ENCODE results near the gene SPATS2L.

The SPATS2L gene

DNA sequence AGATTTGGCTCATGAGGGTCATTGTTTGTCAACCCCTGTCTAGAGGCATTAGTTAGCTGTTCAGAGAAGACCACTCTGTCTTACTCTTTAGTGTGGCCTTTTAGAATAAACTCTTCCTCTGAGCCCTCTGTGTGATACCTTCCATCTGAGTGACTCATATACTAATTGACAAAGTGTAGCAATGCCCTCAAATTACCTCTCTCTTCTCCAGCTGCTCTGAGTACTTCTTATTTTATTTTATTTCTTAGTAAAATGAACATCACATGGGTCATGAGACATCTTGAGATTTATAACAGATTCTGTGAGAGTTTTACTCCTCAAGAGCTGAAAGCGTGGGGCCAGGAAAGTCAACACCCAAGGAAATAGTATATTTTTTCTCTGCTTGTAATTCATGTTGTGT, 136.0 kb downstream of the SPATS2L start:
- no peak for DNase-seq

DNA sequence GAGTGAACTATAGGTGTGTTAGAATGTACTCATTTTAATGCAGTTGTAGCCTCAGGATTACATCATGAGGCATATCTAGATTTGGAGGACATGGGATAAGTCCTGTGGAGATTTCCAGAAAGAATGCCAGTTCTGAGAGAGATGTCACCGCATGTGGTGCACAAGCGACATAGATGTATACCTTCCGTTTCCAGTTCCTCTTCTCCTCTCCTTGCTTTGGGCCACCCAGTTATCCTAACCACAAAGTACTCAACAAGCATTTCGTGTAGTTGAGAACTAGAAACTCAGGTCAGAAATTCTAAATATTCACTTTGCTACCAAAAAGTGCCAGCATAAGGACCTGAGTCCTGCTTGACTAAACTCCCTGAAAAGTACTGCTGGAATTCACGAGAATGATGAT, 136.9 kb downstream of the SPATS2L start:
- DNase-seq: no peak

GRCh38 chr2:200443916-200444315, 137.4 kb downstream of the SPATS2L start:
- no peak for DNase-seq

GRCh38 chr2:200444530-200444929, 138.0 kb downstream of the SPATS2L start:
- DNase-seq: peak in 1 of 56 donors; percentile 20

- DNase-seq: no peak
Observed at GRCh38 chr2:200445284-200445683, 138.8 kb downstream of the SPATS2L start.

- no peak for DNase-seq
Observed at GRCh38 chr2:200446612-200447011, 140.1 kb downstream of the SPATS2L start.

DNA sequence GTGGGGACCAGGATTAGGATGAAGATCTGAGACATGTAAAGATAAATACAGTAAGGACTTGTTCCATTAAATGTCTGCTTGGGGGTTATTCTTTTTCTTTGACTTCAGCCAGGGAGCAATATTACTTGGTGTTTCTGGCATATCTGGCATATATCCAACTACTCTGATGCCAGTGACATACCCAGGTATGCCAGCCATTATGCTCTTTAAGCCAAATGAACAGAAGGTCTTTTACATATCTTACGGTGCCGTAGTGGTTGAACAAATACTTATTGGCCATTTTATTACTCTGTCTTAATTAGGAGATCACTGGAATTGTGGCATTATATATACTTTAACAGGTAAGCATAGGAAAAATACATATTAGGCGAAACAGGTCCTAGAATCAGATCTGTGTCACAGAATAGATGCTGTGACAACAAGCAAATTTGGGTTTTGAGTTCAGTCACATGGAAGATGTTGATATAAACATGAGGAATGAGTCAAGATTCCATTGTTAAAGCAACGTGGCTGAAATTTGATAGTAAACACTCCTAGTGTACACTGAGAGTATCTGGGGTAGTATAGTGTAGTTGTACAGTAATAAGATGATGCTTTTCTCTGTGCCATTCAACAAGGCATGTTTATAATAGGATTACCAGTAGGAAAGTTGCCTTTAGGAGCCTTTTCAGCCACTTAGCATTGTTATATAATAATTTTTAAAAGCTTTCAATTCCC, 140.8 kb downstream of the SPATS2L start:
- DNase-seq: no peak

GRCh38 chr2:200448455-200448854, 142.0 kb downstream of the SPATS2L start:
- DNase-seq: no peak

DNA sequence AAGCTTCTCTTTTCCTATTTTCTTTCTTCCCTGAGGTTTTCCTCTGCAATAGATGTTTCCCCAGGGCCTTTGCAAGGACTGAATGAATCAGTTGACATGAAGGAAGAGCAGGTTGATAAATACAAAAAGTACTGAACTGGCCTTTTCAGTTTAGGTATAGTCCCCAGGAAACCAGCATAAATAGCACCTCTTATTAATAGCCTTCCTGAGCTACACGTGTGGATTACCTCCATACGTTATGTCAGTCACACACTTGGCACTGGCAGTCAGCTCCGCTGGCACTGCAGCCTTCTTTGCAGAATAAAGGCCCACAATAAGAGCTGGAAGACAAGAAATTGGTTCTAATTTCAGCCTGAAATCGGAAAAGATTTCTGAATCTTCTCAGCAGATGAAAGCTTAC, 142.7 kb downstream of the SPATS2L start:
- no peak for DNase-seq

- DNase-seq: no peak
Observed at GRCh38 chr2:200450288-200450687, 143.8 kb downstream of the SPATS2L start.

DNA sequence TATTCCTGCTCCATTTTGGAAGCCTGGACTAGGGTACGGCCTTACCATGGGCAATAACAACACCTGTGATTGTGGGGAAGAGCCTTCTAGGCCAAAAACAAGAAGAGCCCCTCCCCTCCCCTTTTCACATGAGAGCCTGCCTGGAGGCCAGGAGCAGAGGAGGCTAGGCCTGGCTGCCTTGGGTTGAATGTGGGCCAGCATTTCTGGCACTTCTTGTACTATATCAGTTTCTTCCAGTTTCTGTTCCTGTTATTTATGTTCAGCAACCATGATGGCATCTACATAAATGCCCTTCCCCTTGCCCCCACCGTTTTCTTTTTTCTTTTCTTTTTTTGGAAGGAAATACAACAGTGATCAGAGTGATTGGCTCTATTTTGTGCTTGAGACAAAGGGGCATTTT, 145.0 kb downstream of the SPATS2L start:
- no peak for DNase-seq

- no peak for DNase-seq
Observed at GRCh38 chr2:200452377-200452776, 145.9 kb downstream of the SPATS2L start.

GRCh38 chr2:200453142-200453852, 146.8 kb downstream of the SPATS2L start:
- DNase-seq: no peak

DNA sequence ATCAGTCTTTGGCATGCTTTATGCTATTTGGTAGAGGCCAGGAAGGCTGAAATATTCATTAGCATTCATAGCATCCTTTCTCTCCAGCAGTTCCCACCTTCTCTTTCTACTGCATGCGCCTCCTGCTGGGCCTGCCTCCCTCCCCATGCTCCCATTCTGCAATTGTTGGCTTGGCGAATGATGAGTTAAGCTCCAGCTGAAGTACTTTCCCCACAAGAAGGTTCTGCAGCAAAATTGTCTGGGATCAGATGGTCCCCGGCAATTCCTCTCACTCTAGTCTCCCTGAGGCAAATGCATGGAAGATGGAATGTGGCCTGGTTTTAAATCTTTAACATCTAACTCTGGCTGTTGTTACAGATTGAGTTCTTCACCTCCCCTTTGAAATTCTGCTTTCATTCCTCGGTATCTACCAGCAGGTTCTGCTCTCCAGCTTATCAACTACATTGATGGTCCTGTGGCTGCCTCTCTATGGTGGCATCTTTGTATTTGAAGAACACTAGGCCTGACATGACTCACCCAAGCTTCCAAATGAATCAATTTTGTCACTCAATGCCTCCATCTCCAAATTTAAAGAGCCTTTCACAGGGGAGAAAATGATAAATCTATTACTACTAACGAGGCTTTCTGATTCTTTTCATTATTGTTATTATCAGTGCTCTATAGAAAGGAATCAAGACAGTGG, 147.5 kb downstream of the SPATS2L start:
- no peak for DNase-seq

GRCh38 chr2:200454927-200455801, 148.7 kb downstream of the SPATS2L start:
- DNase-seq: no peak

DNA sequence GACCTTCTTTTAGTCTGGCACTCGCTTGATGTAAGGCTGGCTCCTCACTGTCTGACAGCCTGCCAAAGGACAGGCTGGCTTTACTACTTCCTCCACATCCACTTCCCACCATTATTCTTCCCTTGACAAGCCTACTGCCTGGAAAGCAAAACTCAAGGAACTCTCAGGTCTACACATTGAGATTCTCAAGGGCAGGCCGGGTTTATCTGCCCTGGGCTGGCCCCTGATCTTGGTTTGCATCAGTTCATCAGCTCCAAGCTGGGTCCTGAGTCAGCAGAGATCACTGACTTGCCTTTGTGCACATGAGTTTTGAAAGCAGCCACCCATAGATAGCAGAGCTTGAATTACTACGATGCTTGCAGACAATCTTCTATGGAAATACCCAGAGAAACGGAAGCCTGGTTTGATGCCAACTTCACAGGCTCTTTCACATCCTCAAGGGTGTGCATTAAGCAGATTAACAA, 149.5 kb downstream of the SPATS2L start:
- DNase-seq: peak in 1 of 56 donors; percentile 46

- no peak for DNase-seq
Observed at GRCh38 chr2:200456567-200456966, 150.1 kb downstream of the SPATS2L start.

DNA sequence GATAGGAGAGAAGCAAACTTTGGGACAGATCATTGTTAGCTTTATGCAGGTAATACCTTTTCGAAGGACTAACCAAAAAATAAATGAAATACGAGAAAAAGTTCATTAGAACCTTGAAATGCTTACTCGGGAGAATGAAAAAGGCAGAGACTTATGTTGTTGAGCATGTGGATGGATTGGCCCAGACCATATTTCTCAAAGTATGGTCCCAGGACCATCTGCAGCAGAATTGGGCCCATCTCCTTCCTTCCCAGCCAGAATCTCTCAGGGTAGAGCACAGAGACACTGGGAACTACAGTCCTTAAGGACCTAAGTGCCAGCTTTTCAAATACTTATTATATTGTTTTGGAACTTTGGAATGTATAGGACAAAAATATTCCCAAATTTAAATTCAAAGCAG, 152.6 kb downstream of the SPATS2L start:
- no peak for DNase-seq

- DNase-seq: no peak
Observed at GRCh38 chr2:200461846-200462710, 155.6 kb downstream of the SPATS2L start.

- no peak for DNase-seq
Observed at GRCh38 chr2:200463452-200463851, 157.0 kb downstream of the SPATS2L start.
